Coronary artery (tissue), 2 donors: ENCODE data around the gene RNF144A.

Source experiments
- DNase-seq: peaks from one replicate; pipeline ENCODE4 v3.0.0-alpha.2; 2017; ENCODE audit warnings: low spot score
- H3K27ac ChIP-seq, 2 donors: fragments of 200-600 bp; sonication (generic); one replicate each; pipeline ENCODE4 v1.5.1; 2016 to 2019
- H3K4me3 ChIP-seq: fragments of 200-600 bp; sonication (generic); 2 replicates; pipeline ENCODE4 v1.5.1; 2016; ENCODE audit warnings: mild to moderate bottlenecking, moderate library complexity
- CTCF ChIP-seq: fragments of 200-600 bp; sonication (generic); IDR thresholded peaks from one replicate; pipeline ENCODE4 v1.5.1; 2019; ENCODE audit warnings: antibody characterized with exemption

The RNF144A gene

GRCh38 chr2:7032371-7032770 lies 115.2 kb downstream of the RNF144A start:
- no peak overlapping the region for H3K27ac ChIP-seq
- no peak overlapping the region for H3K4me3 ChIP-seq
- no peak for TF ChIP-seq CTCF
- DNase-seq: no peak

GRCh38 chr2:7033136-7033960 lies 116.1 kb downstream of the RNF144A start:
- DNase-seq: no peak
- Histone ChIP-seq H3K4me3 (no peak overlapping the region), H3K27ac (no peak overlapping the region)
- TF ChIP-seq CTCF: no peak

GRCh38 chr2:7034303-7034702 lies 117.1 kb downstream of the RNF144A start:
- Histone ChIP-seq H3K4me3 (no peak overlapping the region), H3K27ac (no peak overlapping the region)
- no peak for DNase-seq
- TF ChIP-seq CTCF: no peak

- no peak overlapping the region for H3K4me3 ChIP-seq
- no peak for TF ChIP-seq CTCF
- no peak for DNase-seq
- H3K27ac ChIP-seq: no peak overlapping the region
Observed at GRCh38 chr2:7035884-7036283, 118.7 kb downstream of the RNF144A start.

GRCh38 chr2:7037340-7038333 lies 120.4 kb downstream of the RNF144A start:
- Histone ChIP-seq H3K4me3 (no peak overlapping the region), H3K27ac (no peak overlapping the region)
- no peak for DNase-seq
- TF ChIP-seq CTCF: peak; percentile 37

GRCh38 chr2:7040547-7040946 lies 123.3 kb downstream of the RNF144A start:
- no peak for DNase-seq
- Histone ChIP-seq H3K4me3 (no peak overlapping the region), H3K27ac (no peak overlapping the region)
- TF ChIP-seq CTCF: no peak
